Measurements from ENCODE around the gene THY1.
"Not testable (repeated sequence)": the region's sequence is repeated elsewhere in the genome, so short reads cannot be mapped to it uniquely, and the experiment has no call there.

The THY1 gene

DNA sequence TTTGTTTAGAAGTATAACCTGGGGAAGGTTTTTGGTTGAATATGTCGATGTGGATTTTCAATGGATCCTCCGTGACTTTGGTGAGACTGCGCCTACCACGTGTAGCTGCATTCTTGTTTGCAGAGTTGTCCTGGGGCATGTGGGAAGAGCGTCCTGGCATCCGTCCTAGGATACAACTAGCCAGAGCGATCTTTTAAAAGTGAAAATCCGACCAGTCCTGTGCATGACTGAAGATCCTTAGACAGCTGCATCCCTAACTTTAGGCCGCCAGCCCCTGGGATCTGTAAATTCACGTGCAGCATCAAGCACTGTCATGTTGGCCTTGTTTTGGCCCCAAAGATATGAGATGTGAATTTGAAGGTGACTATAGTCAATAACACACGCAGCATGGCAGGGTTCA lies 22.4 kb upstream of the THY1 start:
- no peak for DNase-seq

DNA sequence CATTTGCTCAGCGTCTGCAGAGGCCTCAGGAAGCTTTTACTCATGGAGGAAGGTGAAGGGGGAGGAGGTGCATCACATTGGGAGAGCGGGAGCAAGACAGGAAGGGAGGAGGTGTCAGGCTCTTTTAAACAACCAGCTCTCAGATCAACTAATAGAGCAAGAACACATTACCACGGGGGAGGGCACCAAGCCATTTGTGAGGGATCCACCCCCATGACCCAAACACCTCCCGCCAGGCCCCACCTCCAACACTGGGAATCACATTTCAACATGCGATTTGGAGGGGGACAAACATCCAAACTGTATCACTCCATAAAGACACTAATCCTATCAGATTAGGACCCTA lies 18.9 kb upstream of the THY1 start:
- no peak for DNase-seq

- DNase-seq: no peak
Measured at GRCh38 chr11:119438599-119438998, 15.6 kb upstream of the THY1 start.

DNA sequence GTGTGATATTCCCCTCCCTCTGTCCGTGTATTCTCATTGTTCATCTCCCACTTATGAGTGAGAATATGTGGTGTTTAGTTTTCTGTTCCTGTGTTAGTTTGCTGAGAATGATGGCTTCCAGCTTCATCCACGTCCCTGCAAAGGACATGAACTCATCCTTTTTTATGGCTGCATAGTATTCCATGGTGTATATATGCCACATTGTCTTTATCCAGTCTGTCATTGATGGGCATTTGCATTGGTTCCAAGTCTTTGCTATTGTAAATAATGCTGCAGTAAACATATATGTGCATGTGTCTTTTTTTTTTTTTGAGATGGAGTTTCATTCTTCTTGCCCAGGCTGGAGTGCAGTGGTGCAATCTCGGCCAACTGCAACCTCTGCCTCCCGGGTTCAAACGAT lies 14.5 kb upstream of the THY1 start:
- DNase-seq: not testable (repeated sequence)

GRCh38 chr11:119436711-119437110 lies 13.7 kb upstream of the THY1 start:
- no peak for DNase-seq

GRCh38 chr11:119436093-119436492 lies 13.1 kb upstream of the THY1 start:
- no peak for DNase-seq

DNA sequence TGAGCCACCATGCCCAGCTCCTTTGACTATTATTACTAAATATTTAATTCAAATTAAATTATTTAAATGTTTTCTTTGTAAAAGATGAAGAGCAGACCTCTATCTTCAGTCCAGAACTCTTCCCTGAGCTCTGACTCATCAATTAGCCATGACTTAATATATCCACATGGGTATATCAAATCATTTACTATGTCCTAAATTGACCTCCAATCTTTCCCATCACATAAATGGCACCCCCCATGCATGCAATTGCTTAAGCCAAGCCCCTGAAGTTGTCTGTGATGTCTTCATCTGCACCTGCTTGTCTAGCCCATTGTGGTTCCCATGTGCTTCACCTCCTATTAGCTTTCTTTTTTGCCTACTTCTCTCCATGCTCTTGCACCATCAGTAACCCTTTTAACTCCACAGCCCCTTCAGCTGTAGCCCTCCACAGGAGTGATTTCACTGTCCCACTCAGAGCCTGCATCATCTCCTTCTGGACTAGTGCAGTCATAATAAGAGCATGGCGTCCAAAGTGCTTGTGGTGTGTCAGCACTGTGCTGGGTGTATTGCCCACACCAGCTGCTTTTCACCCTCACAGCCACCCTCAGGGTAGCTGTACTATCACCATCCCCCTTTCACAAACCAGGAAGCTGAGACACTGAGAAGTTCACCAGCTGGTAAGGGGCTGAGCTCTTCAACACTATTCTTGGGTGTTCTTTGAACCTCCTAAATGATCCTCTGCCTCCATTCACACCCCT lies 11.8 kb upstream of the THY1 start:
- no peak for DNase-seq

DNA sequence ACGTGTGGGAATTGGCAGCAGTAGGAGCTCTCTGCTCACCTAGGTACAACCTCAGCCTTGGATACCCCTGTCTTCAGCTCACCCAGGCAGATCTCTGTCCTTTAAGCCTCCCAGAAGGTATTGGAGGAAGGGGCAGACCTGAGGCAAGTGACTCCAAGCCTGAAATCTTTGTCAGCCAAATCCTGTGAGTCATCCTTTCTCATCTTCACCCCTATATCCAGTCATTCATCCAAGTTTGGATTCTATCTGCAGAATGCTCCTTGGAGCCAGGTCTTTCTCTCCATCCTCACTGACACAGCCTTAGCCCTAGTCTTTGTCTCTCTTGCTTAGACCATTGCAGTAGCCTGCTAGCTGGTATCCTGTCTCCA lies 10.4 kb upstream of the THY1 start:
- no peak for DNase-seq

DNA sequence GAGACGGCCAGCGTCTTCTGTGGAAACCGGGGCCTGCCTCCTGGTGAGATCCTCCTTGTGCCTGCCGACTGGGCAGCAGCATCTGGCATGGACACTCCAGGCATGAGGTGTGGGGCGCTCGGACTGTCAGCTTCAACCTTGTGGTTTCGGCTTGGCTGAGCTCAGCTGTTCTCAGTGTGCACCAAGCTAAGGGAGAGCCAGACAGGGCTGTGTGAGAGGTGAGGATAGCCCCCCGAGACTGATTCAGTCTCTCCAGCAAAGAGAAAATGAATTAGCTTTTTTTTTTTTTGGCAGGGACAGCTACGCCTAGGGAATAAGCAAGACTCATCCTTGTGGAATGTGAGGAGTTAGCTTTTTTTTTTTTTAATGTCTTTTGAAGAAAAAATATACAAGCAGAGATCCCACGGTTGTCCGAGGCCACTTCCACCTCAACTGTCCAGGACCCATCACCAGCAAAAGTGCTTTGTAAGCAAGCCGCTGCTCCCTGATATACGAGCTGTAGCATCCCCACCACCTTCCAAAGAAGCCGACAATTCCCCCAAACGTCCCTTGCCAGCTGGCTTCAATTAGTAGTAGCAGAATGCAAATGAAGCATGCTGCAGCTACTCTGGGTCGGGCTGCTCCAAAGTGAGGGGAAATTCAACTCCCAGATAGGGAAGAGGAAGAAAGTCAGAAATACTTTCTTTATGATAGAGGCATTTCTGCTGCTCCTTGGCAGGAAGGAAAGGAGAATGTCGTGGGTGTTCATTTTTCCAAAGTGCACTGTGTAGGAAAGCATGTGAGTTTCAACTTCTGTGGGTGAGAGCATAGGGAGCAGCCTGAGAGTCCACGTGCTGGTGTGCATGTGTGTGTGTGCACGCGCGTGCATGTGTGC lies 9.7 kb upstream of the THY1 start:
- no peak for DNase-seq

- no peak for DNase-seq
Measured at GRCh38 chr11:119431523-119431922, 8.6 kb upstream of the THY1 start.

- DNase-seq: no peak
Measured at GRCh38 chr11:119427279-119427678, 4.3 kb upstream of the THY1 start.

- DNase-seq: no peak
Measured at GRCh38 chr11:119426142-119426541, 3.2 kb upstream of the THY1 start.

DNA sequence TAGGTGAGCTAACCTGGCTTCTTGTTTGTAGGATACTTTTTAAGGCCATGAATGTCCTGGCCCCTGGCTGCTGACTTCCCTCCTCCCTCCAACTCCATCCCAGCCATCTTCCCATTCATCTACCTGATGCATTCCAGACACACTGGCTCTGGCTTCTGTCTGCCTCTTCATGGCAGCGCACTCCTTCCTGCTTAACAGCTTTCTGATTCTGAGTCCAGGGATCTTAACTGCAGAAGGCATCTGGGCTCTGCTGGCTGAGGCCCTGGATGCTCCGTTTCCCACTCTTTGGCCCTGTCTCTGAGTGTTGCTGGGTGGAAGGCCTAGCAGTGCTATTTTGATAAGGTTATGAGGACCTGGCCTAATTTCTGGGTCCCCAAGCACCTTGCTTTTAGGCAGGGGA lies 1.8 kb upstream of the THY1 start:
- DNase-seq: no peak

- no peak for DNase-seq
Measured at GRCh38 chr11:119424276-119424675, 1.3 kb upstream of the THY1 start.

DNA sequence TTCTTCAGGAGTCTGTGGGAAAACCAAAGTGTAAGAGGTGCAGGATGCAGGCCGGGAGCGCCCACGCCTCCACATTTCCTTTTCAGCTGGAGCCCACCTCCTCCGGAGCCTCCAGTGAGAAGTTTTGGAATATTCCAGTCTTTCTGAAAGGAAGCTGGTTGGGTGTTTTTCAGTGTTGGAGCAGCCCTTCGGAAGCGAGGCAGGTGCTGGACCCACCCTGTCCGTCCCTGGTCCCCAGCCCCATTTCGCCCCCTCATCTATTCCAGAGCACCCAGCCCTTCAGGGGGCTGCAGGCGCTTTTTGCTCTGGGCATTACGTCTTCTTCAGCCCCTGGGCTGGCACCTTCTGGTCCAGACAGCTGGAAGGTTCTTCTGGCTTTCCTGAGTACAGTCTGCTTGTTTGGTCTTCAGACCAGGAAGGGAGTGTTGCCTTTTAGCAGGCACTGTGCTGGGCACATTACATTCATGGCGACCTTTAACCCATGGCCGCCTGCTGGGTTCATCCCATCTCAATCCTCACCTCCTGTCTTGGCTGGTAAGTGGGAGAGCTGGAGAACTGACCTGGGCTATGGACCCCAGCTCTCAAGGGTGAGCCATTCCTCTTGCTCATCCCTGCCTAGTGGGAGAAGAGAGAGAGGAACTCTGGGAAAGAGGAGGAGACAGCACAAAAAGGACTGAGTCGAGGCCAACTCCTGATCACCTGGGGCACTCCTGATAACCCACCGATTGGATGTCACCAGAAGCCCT lies 710 bp upstream of the THY1 start:
- DNase-seq: no peak

GRCh38 chr11:119421941-119422808 lies 797 bp downstream of the THY1 start:
- DNase-seq: no peak

- no peak for DNase-seq
Measured at GRCh38 chr11:119421351-119421750, 1.6 kb downstream of the THY1 start.

DNA sequence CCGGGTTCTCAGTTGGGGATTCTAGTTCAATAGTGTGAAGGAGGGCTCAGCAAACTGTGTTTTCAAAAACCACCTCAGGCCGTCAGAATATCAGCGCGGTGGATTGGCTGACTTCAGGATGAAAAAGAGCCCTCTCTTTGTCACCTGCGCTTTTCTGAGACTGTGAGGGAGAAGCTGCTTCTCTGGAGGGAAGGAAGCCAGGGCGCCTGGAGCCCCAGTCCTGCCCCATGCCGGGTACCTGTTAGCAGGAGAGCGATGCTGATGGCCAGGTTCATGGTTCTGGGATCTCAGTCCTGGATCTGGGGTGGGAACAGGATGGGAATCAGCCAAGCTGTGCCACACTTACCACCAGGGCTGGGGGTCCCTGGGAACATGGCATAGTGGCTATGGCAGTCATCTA lies 2.3 kb downstream of the THY1 start:
- no peak for DNase-seq

GRCh38 chr11:119419834-119420492 lies 3.0 kb downstream of the THY1 start:
- no peak for DNase-seq

DNA sequence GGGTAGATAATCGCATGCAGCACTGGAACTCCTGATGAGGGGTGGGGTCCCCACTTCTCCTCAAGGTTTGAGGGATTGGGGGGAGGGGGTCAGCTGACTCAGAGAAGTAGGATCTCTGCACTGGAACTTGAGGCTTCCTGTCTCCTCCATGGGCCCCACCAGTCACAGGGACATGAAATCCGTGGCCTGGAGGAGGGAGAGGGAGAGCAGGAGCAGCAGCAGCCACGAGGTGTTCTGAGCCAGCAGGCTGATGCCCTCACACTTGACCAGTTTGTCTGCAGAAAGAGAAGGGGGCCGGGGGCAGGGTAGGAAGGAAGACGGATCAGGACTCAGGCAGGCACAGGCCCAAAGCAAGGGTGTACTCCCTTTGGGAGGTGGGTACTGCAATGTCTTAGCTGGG lies 3.7 kb downstream of the THY1 start:
- DNase-seq: no peak

- no peak for DNase-seq
Measured at GRCh38 chr11:119418759-119419158, 4.2 kb downstream of the THY1 start.

Measured in SHP77 (cell line).